A549 treated with Hydrocortisone at 1 μM for 4 hours (cell line): ENCODE data around the gene TUSC2. TPM values are rescaled to one million over a fixed set of nuclear protein-coding genes. Genes with fewer than 3 reads are reported as not detected.

Source experiments
- total RNA-seq: library from RNA; stranded (reverse); fragments of 200-300 nt; extraction: Qiagen RNA extraction; gene quantifications from 5 replicates; pipeline ENCODE4 v1.2.3, GENCODE V29; 2022

The TUSC2 gene
- 23.4 to 39.4 TPM (median 37.3 TPM) in 5 replicates for total RNA-seq

GRCh38 chr3:50327943-50328691, at the start of gene TUSC2:
Gene TUSC2 (minus strand): TSS chr3:50328223. CDS start chr3:50328099, 124 bp downstream.

GRCh38 chr3:50358911-50359759, 31.1 kb upstream of the TUSC2 start, which contains the start of gene TMEM115:
Gene TMEM115 (minus strand): TSS chr3:50359521. CDS start chr3:50359063, 458 bp downstream.

GRCh38 chr3:50350527-50351322, 22.7 kb upstream of the TUSC2 start, which contains the start of the genes CYB561D2 and NPRL2:
Gene CYB561D2 (plus strand): TSS chr3:50350862. CDS start chr3:50351434, 572 bp downstream.
Gene NPRL2 (minus strand): TSS chr3:50350775. CDS start chr3:50350652, 123 bp downstream.

GRCh38 chr3:50345586-50346234, 17.7 kb upstream of the TUSC2 start, which contains the start of gene ZMYND10:
Gene ZMYND10 (minus strand): TSS chr3:50345732. CDS start chr3:50345579, 153 bp downstream.

DNA sequence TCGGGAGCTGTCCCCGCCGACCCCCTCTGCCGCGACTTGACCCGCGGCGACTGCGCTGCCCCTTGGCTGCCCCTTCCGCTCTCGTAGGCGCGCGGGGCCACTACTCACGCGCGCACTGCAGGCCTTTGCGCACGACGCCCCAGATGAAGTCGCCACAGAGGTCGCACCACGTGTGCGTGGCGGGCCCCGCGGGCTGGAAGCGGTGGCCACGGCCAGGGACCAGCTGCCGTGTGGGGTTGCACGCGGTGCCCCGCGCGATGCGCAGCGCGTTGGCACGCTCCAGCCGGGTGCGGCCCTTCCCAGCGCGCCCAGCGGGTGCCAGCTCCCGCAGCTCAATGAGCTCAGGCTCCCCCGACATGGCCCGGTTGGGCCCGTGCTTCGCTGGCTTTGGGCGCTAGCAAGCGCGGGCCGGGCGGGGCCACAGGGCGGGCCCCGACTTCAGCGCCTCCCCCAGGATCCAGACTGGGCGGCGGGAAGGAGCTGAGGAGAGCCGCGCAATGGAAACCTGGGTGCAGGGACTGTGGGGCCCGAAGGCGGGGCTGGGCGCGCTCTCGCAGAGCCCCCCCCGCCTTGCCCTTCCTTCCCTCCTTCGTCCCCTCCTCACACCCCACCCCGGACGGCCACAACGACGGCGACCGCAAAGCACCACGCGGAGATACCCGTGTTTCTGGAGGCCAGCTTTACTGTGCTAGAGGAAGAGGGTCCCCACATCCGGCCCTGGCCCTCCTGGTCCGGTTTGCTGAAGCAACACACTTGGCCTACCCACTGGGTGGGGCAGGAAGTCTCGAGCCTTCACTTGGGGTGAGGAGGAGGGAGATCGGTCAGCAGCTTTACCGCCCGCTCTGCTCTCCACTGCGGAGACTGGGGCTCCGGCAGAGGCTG, 12.7 kb upstream of the TUSC2 start, which contains the start of gene RASSF1:
Gene RASSF1, minus strand, starts transcription at position 389 of the 882 bp plus-strand sequence. Its CDS starts 31 bp downstream, at position 358.

GRCh38 chr3:50322386-50323091, 5.5 kb downstream of the TUSC2 start, which contains the start of gene HYAL2:
Gene HYAL2 (minus strand): TSS chr3:50322745. CDS start chr3:50320489, 2,256 bp downstream.

GRCh38 chr3:50303013-50303815, 24.8 kb downstream of the TUSC2 start, which contains the start of gene HYAL1:
Gene HYAL1 (minus strand): TSS chr3:50303574. CDS start chr3:50302956, 618 bp downstream.

GRCh38 chr3:50298836-50299637, 29.0 kb downstream of the TUSC2 start, which contains the start of the genes HYAL3 and NAA80:
Gene HYAL3 (minus strand): TSS chr3:50299405. CDS start chr3:50295602, 3,803 bp downstream.
Gene NAA80 (minus strand): TSS chr3:50299405. CDS start chr3:50297463, 1,942 bp downstream.

GRCh38 chr3:50292159-50293078, 35.6 kb downstream of the TUSC2 start, which contains the start of gene IFRD2:
Gene IFRD2 (minus strand): TSS chr3:50292429. CDS start chr3:50292274, 155 bp downstream.

GRCh38 chr3:50278880-50279224, 49.2 kb downstream of the TUSC2 start, which contains the start of gene LSMEM2:
Gene LSMEM2 (plus strand): TSS chr3:50279087. CDS start chr3:50279114, 27 bp downstream.

Other genes with a start within 250 kb of the TUSC2 start
- gene RBM5, start 239.3 kb downstream of the TUSC2 start, total RNA-seq, result 30.5 to 38.4 TPM (median 34.6 TPM) in 5 replicates
- gene SEMA3F, start 172.9 kb downstream of the TUSC2 start, total RNA-seq, result 12.7 to 20.4 TPM (median 16.9 TPM) in 5 replicates
- gene GNAT1, start 136.6 kb downstream of the TUSC2 start, total RNA-seq, result 0.21 TPM in 1 of 5 replicates, not detected in the others
- gene SLC38A3, start 123.0 kb downstream of the TUSC2 start, total RNA-seq, result 0.10 to 0.12 TPM (median 0.12 TPM) in 3 of 5 replicates, not detected in the others
- gene GNAI2, start 92.0 kb downstream of the TUSC2 start, total RNA-seq, result 40.7 to 48.2 TPM (median 44.0 TPM) in 5 replicates
- 6.0 to 9.4 TPM (median 6.2 TPM) in 5 replicates for gene SEMA3B, start 59.1 kb downstream of the TUSC2 start, total RNA-seq
- 0.07 to 0.10 TPM in 2 of 5 replicates, not detected in the others for gene LSMEM2, start 49.1 kb downstream of the TUSC2 start, total RNA-seq
- 74.0 to 96.1 TPM (median 89.5 TPM) in 5 replicates for gene IFRD2, start 35.8 kb downstream of the TUSC2 start, total RNA-seq
- 7.6 to 9.9 TPM (median 8.9 TPM) in 5 replicates for gene HYAL3, start 28.8 kb downstream of the TUSC2 start, total RNA-seq
- gene NAA80, start 28.8 kb downstream of the TUSC2 start, total RNA-seq, result 4.4 to 7.6 TPM (median 6.9 TPM) in 5 replicates
- 0.30 to 0.69 TPM (median 0.47 TPM) in 5 replicates for gene HYAL1, start 24.6 kb downstream of the TUSC2 start, total RNA-seq
- gene HYAL2, start 5.5 kb downstream of the TUSC2 start, total RNA-seq, result 25.0 to 32.7 TPM (median 30.7 TPM) in 5 replicates
- 16.8 to 20.2 TPM (median 19.1 TPM) in 5 replicates for gene RASSF1, start 12.6 kb upstream of the TUSC2 start, total RNA-seq
- 0.79 to 1.7 TPM (median 1.1 TPM) in 5 replicates for gene ZMYND10, start 17.5 kb upstream of the TUSC2 start, total RNA-seq
- gene NPRL2, start 22.6 kb upstream of the TUSC2 start, total RNA-seq, result 12.2 to 13.4 TPM (median 13.4 TPM) in 5 replicates
- gene CYB561D2, start 22.6 kb upstream of the TUSC2 start, total RNA-seq, result 14.2 to 21.5 TPM (median 19.1 TPM) in 5 replicates
- 42.7 to 49.1 TPM (median 47.0 TPM) in 5 replicates for gene TMEM115, start 31.3 kb upstream of the TUSC2 start, total RNA-seq
- 0.48 to 0.61 TPM (median 0.59 TPM) in 5 replicates for gene CACNA2D2, start 175.4 kb upstream of the TUSC2 start, total RNA-seq
- 2.0 to 2.6 TPM (median 2.3 TPM) in 5 replicates for gene C3orf18, start 239.5 kb upstream of the TUSC2 start, total RNA-seq
- gene HEMK1, start 241.3 kb upstream of the TUSC2 start, total RNA-seq, result 4.9 to 7.0 TPM (median 6.2 TPM) in 5 replicates